ENCODE results near the gene SUSD5.

- TF ChIP-seq CTCF (IDR thresholded peaks at IDR 0.05; ENCODE audit: poor library complexity) (no peak), EZH2 (IDR thresholded peaks at IDR 0.05; ENCODE audit: borderline replicate concordance) (no peak)
Observed at GRCh38 chr3:33128706-33129105, 89.9 kb downstream of the SUSD5 start.
